KMS-11 (cell line): ENCODE measurements around the gene GSK3B.
"Not testable (repeated sequence)": the region's sequence is repeated elsewhere in the genome, so short reads cannot be mapped to it uniquely, and the experiment has no call there.

Experiments used
- H2AFZ ChIP-seq: fragments of 200-600 bp; sonication (generic); 2 replicates; pipeline ENCODE4 v1.6.1; 2016; ENCODE audit warnings: antibody characterized with exemption, mixed run types, low read depth
- H3K27ac ChIP-seq: fragments of 200-600 bp; sonication (generic); 2 replicates; pipeline ENCODE4 v1.6.1; 2016; ENCODE audit warnings: mild to moderate bottlenecking, mixed run types
- H3K27me3 ChIP-seq: fragments of 200-600 bp; sonication (generic); 2 replicates; pipeline ENCODE4 v1.6.1; 2017; ENCODE audit warnings: mild to moderate bottlenecking, low read depth, mixed run types, moderate library complexity; ENCODE audit not compliant: insufficient read depth
- H3K36me3 ChIP-seq: fragments of 200-600 bp; sonication (generic); 2 replicates; pipeline ENCODE4 v1.6.1; 2017; ENCODE audit warnings: mild to moderate bottlenecking, mixed run types; ENCODE audit not compliant: insufficient read depth
- H3K4me1 ChIP-seq: fragments of 200-600 bp; sonication (generic); 2 replicates; pipeline ENCODE4 v1.6.1; 2016; ENCODE audit warnings: mild to moderate bottlenecking, low read depth, mixed run types; ENCODE audit not compliant: poor library complexity, severe bottlenecking
- H3K4me2 ChIP-seq: fragments of 200-600 bp; sonication (generic); 2 replicates; pipeline ENCODE4 v1.7.0; 2016; ENCODE audit warnings: mild to moderate bottlenecking, mixed run types
- H3K4me3 ChIP-seq: fragments of 200-600 bp; sonication (generic); IDR thresholded peaks from 2 replicates; pipeline ENCODE4 v1.6.1; 2017; ENCODE audit warnings: low read depth, low read length, mixed read lengths; ENCODE audit not compliant: insufficient read depth
- H3K79me2 ChIP-seq: fragments of 200-600 bp; sonication (generic); 2 replicates; pipeline ENCODE4 v1.6.1; 2016; ENCODE audit warnings: low read depth, mixed run types; ENCODE audit not compliant: insufficient read depth
- H3K9ac ChIP-seq: fragments of 200-600 bp; sonication (generic); 2 replicates; pipeline ENCODE4 v1.6.1; 2016; ENCODE audit warnings: mild to moderate bottlenecking, mixed run types
- H4K20me1 ChIP-seq: fragments of 200-600 bp; sonication (generic); 2 replicates; pipeline ENCODE4 v1.6.1; 2016; ENCODE audit warnings: mild to moderate bottlenecking, mixed run types; ENCODE audit not compliant: insufficient read depth
- CTCF ChIP-seq: fragments of 200-600 bp; sonication (generic); conservative IDR thresholded peaks from 2 replicates; pipeline ENCODE4 v1.6.1; 2017; ENCODE audit warnings: low read depth, mild to moderate bottlenecking, antibody characterized with exemption, low read length, moderate library complexity, mixed read lengths

The GSK3B gene

GRCh38 chr3:120057029-120057428, 37.2 kb downstream of the GSK3B start:
- no peak overlapping the region for H3K27ac ChIP-seq
- TF ChIP-seq CTCF = no peak
- no peaks in the 10 kb centered on the region for H3K36me3 ChIP-seq
- H4K20me1 ChIP-seq = peaks cover 5% of the 10 kb centered on the region
- H2AFZ ChIP-seq = no peak overlapping the region
- no peak overlapping the region for H3K9ac ChIP-seq
- H3K27me3 ChIP-seq = no peaks in the 10 kb centered on the region
- H3K4me1 ChIP-seq = peaks cover 7% of the 10 kb centered on the region
- H3K4me2 ChIP-seq = no peak overlapping the region
- peaks cover 83% of the 10 kb centered on the region for H3K79me2 ChIP-seq
- H3K4me3 ChIP-seq = no peak overlapping the region

GRCh38 chr3:120053647-120054046, 40.6 kb downstream of the GSK3B start:
- not testable (repeated sequence) for H2AFZ ChIP-seq, H3K27ac ChIP-seq, H3K4me3 ChIP-seq, H4K20me1 ChIP-seq, H3K4me2 ChIP-seq, H3K9ac ChIP-seq, H3K36me3 ChIP-seq, H3K4me1 ChIP-seq, H3K27me3 ChIP-seq
- H3K79me2 ChIP-seq = peaks cover 83% of the 10 kb centered on the region

GRCh38 chr3:120052677-120053076, 41.6 kb downstream of the GSK3B start:
- no peak overlapping the region for H3K27ac ChIP-seq
- no peaks in the 10 kb centered on the region for H3K36me3 ChIP-seq
- no peak for TF ChIP-seq CTCF
- no peaks in the 10 kb centered on the region for H3K4me1 ChIP-seq
- H4K20me1 ChIP-seq = peaks cover 7% of the 10 kb centered on the region; the same call in 1 of the 2 replicates
- H3K79me2 ChIP-seq = peaks cover 86% of the 10 kb centered on the region
- H3K9ac ChIP-seq = no peak overlapping the region
- no peak overlapping the region for H3K4me3 ChIP-seq
- no peak overlapping the region for H3K4me2 ChIP-seq
- H2AFZ ChIP-seq = no peak overlapping the region
- H3K27me3 ChIP-seq = no peaks in the 10 kb centered on the region

- H2AFZ ChIP-seq = no peak overlapping the region
- no peak overlapping the region for H3K9ac ChIP-seq
- H4K20me1 ChIP-seq = peaks cover 7% of the 10 kb centered on the region; the same call in 1 of the 2 replicates
- no peaks in the 10 kb centered on the region for H3K36me3 ChIP-seq
- no peak overlapping the region for H3K4me3 ChIP-seq
- H3K4me1 ChIP-seq = no peaks in the 10 kb centered on the region
- H3K4me2 ChIP-seq = no peak overlapping the region
- no peaks in the 10 kb centered on the region for H3K27me3 ChIP-seq
- H3K27ac ChIP-seq = no peak overlapping the region
- TF ChIP-seq CTCF = no peak
- peaks cover 87% of the 10 kb centered on the region for H3K79me2 ChIP-seq
Observed at GRCh38 chr3:120052225-120052624, 42.0 kb downstream of the GSK3B start.

- H3K27ac ChIP-seq, H3K4me2 ChIP-seq, H3K4me3 ChIP-seq, H3K9ac ChIP-seq, H3K4me1 ChIP-seq, H2AFZ ChIP-seq, H3K27me3 ChIP-seq, H3K36me3 ChIP-seq, H4K20me1 ChIP-seq: not testable (repeated sequence)
- H3K79me2 ChIP-seq = peaks cover 89% of the 10 kb centered on the region
Observed at GRCh38 chr3:120051570-120051969, 42.7 kb downstream of the GSK3B start.
